K562 (cell line): ENCODE data around the gene HDLBP. TPM values are rescaled to one million over a fixed set of nuclear protein-coding genes. Genes with fewer than 3 reads are reported as not detected.

ENCODE experiments used
- CEBPB ChIP-seq: fragments of 450-650 bp; IDR thresholded peaks from 2 replicates; pipeline ENCODE4 v1.6.1; 2016; ENCODE audit warnings: missing genetic modification characterization, missing compliant biosample characterization
- CEBPG ChIP-seq, 3 experiments: fragments of 200-800 bp in 1 of 3; sonication (Bioruptor generic) in 1 of 3; sonication (generic) in 1 of 3; formaldehyde crosslinking in 1 of 3; IDR thresholded peaks in 2 of 3; conservative IDR thresholded peaks in 1 of 3; 2 replicates each; pipeline versions ENCODE4 v1.6.1 to v1.8.0; 2016 to 2022; ENCODE audit warnings: missing compliant biosample characterization in 2 of 3, missing genetic modification characterization in 2 of 3, mild to moderate bottlenecking in 1 of 3, missing genetic modification reagents in 1 of 3
- ETV1 ChIP-seq: fragments of 450-650 bp; conservative IDR thresholded peaks from 2 replicates; pipeline ENCODE4 v1.6.1; 2016; ENCODE audit warnings: missing genetic modification characterization, control low read depth, low read depth, missing compliant biosample characterization
- HEY1 ChIP-seq: fragments of 250-450 bp; sonication (Bioruptor Pico); IDR thresholded peaks from 2 replicates; pipeline ENCODE4 v1.5.0; 2020; ENCODE audit warnings: mild to moderate bottlenecking, moderate library complexity, borderline replicate concordance
- HMGN3 ChIP-seq: IDR thresholded peaks from 2 replicates; pipeline ENCODE4 v1.6.1; 2011; ENCODE audit warnings: borderline replicate concordance, low read depth, mild to moderate bottlenecking, mixed read lengths, low read length; ENCODE audit not compliant: insufficient read length; ENCODE audit errors: extremely low read depth
- HNRNPLL ChIP-seq: fragments of 200-400 bp; formaldehyde crosslinking; IDR thresholded peaks from 2 replicates; pipeline ENCODE4 v1.6.1; 2017; ENCODE audit warnings: low read length, low read depth, mild to moderate bottlenecking; ENCODE audit not compliant: poor library complexity, severe bottlenecking
- IFI16 ChIP-seq: fragments of 250-450 bp; sonication (Bioruptor Pico); IDR thresholded peaks from 2 replicates; pipeline ENCODE4 v2.1.2; 2022; ENCODE audit warnings: mild to moderate bottlenecking, inconsistent platforms
- MTA2 ChIP-seq: fragments of 450-650 bp; IDR thresholded peaks from 2 replicates; pipeline ENCODE4 v1.6.1; 2016; ENCODE audit warnings: low read depth
- NR2F6 ChIP-seq: fragments of 450-650 bp; formaldehyde crosslinking; IDR thresholded peaks from 2 replicates; pipeline ENCODE4 v1.4.0; 2020; ENCODE audit warnings: mild to moderate bottlenecking
- PHB ChIP-seq: fragments of 250-450 bp; sonication (Bioruptor Pico); IDR thresholded peaks from 2 replicates; pipeline ENCODE4 v1.5.0; 2021
- RBFOX2 ChIP-seq: fragments of 200-400 bp; formaldehyde crosslinking; IDR thresholded peaks from 2 replicates; pipeline ENCODE4 v1.6.1; 2017; ENCODE audit warnings: low read depth, mild to moderate bottlenecking, low read length, moderate library complexity
- SMARCA4 ChIP-seq: fragments of 450-650 bp; IDR thresholded peaks from 2 replicates; pipeline ENCODE4 v1.6.1; 2016
- SMARCE1 ChIP-seq: fragments of 450-650 bp; IDR thresholded peaks from 2 replicates; pipeline ENCODE4 v1.7.1; 2016; ENCODE audit warnings: mild to moderate bottlenecking
- TAL1 ChIP-seq: fragments of 450-650 bp; IDR thresholded peaks from 2 replicates; pipeline ENCODE4 v1.6.1; 2016; ENCODE audit warnings: mild to moderate bottlenecking
- TEAD1 ChIP-seq, 2 experiments: fragments of 450-650 bp in 1 of 2; sonication (generic) in 1 of 2; formaldehyde crosslinking; IDR thresholded peaks; 2 replicates each; pipeline versions ENCODE4 v1.4.0 to v1.8.0; 2020 to 2022; ENCODE audit warnings: mild to moderate bottlenecking in 2 of 2, missing genetic modification reagents in 1 of 2
- ZFPM2 ChIP-seq: fragments of 250-450 bp; sonication (Bioruptor Pico); IDR thresholded peaks from 2 replicates; pipeline ENCODE4 v1.5.1; 2022; ENCODE audit warnings: mild to moderate bottlenecking
- ZNF24 ChIP-seq: fragments of 450-650 bp; IDR thresholded peaks from 2 replicates; pipeline ENCODE4 v1.6.1; 2016
- ZNF436 ChIP-seq: fragments of 250-450, 450-650 bp; sonication (Bioruptor Pico); formaldehyde crosslinking; IDR thresholded peaks from 2 replicates; pipeline ENCODE4 v1.7.0; 2020; ENCODE audit warnings: mild to moderate bottlenecking
- polyA plus RNA-seq, 8 experiments: library from polyadenylated mRNA; depleted of rRNA in 4 of 8; stranded (reverse) in 5 of 8; unstranded in 3 of 8; fragments of >200 nt; fragmentation: Nextera tagmentation in 2 of 8; fragmentation: Illumina TruSeq in 1 of 8; extraction: Ambion mirVana in 2 of 8; extraction: Trizol in 1 of 8; gene quantifications; 2 replicates each; pipeline versions ENCODE4 v1.2.1 to v1.2.3, GENCODE V29; 2011 to 2014; ENCODE audit warnings: inconsistent platforms in 1 of 8, missing spikeins in 1 of 8
- total RNA-seq, 7 experiments: library from RNA; depleted of rRNA in 6 of 7; stranded (reverse); fragments of >200 nt in 6 of 7; fragmentation: Illumina TruSeq in 2 of 7; extraction: Trizol in 2 of 7; gene quantifications; 2 replicates each; pipeline versions ENCODE4 v1.2.1 to v1.2.3, GENCODE V29; 2011 to 2021; ENCODE audit warnings: low replicate concordance in 1 of 7
- TF ChIP-seq, protein P1 (sequence below): fragments of 250-450 bp; sonication (Bioruptor Pico); IDR thresholded peaks from 2 replicates; pipeline ENCODE4 v1.4.0; 2020; ENCODE audit warnings: mild to moderate bottlenecking, moderate library complexity
- TF ChIP-seq, protein P2 (sequence below): sonication (generic); formaldehyde crosslinking; IDR thresholded peaks from 2 replicates; pipeline ENCODE4 v1.8.0; 2022; ENCODE audit warnings: missing genetic modification reagents, mild to moderate bottlenecking, borderline replicate concordance
- TF ChIP-seq, protein P3 (sequence below): IDR thresholded peaks from 2 replicates; pipeline ENCODE4 v1.6.1; 2011; ENCODE audit not compliant: insufficient read length; ENCODE audit errors: extremely low read depth

The HDLBP gene
- total and polyA plus RNA-seq, 9 of the 15 experiments (the other 6 are each of a cell fraction or from before 2014, with no cell fraction given) = 24.4 to 378 (median 146) TPM

DNA sequence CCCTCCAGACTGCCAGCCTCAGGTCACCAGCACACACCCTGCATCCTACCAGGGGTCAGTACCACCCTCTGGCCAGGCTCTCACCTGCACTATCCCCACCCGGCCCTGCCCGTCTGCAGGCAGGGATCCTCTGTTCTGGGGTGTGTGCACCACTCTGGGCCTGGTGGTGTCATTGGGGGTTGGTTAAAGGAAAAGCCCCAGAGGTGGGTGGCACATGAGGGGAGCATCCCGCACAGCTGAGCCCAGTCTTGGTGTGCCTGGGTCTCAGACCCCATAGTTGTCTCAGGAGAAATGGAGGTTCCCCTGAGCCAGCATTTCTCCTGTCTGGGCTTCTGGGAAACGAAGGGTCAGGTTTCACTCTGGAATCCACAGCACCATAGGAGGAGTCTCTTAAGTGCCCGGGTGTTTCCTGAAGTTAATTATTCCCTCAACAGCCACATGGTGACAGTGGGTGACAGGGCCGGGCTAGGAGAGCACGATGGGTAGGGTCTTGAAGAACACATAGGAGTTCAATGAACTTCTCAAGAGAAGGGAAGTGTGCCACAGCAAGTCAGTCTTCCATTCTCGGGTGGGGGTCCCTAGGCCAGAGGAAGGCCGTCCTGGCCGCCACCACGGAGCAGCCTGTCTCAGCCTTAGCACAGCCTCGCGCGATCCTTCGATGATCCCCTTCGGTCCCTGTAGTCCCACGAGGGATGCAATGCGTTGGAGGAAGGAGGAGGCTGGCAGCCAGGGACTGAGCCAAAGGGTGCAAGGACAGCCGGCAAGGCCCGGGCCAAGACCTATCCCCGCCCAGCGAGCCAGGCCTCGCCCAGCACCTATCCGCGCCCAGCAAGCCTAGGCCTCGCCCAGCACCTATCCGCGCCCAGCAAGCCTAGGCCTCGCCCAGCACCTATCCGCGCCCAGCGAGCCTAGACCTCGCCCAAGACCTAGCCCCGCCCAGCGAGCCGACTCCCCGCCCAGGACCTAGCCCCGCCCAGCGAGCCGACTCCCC is 39.5 kb upstream of the HDLBP start (continued):
- TF ChIP-seq, protein P1, sequence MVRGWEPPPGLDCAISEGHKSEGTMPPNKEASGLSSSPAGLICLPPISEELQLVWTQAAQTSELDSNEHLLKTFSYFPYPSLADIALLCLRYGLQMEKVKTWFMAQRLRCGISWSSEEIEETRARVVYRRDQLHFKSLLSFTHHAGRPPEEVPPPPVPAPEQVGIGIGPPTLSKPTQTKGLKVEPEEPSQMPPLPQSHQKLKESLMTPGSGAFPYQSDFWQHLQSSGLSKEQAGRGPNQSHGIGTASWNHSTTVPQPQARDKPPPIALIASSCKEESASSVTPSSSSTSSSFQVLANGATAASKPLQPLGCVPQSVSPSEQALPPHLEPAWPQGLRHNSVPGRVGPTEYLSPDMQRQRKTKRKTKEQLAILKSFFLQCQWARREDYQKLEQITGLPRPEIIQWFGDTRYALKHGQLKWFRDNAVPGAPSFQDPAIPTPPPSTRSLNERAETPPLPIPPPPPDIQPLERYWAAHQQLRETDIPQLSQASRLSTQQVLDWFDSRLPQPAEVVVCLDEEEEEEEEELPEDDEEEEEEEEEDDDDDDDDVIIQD (CRISPR knock-in tag) = no peak
- TF ChIP-seq HNRNPLL (no peak), ETV1 (tag) (no peak), MTA2 (no peak), PHB (CRISPR knock-in tag) (no peak), SMARCE1 (no peak), CEBPG (CRISPR knock-in tag; IDR thresholded peaks at IDR 0.05) (no peak), CEBPG (tag; conservative IDR thresholded peaks at IDR 0.05 in 1 of 2, IDR thresholded peaks at IDR 0.05 in 1 of 2) (no peak), NR2F6 (CRISPR knock-in tag) (no peak), ZNF24 (no peak), TAL1 (no peak), ZFPM2 (CRISPR knock-in tag) (no peak), RBFOX2 (no peak; the same call in 1 of the 2 replicates), TEAD1 (CRISPR knock-in tag; IDR thresholded peaks at IDR 0.05) (0 out of 4 replicates have a peak, but pooled peaks of 1 of the 2 experiments have one; percentile 29), SMARCA4 (no peak), ZNF436 (CRISPR knock-in tag) (no peak), HEY1 (no peak), HMGN3 (peak; percentile 53), IFI16 (CRISPR knock-in tag) (no peak), CEBPB (tag) (no peak)
- TF ChIP-seq, protein P2, sequence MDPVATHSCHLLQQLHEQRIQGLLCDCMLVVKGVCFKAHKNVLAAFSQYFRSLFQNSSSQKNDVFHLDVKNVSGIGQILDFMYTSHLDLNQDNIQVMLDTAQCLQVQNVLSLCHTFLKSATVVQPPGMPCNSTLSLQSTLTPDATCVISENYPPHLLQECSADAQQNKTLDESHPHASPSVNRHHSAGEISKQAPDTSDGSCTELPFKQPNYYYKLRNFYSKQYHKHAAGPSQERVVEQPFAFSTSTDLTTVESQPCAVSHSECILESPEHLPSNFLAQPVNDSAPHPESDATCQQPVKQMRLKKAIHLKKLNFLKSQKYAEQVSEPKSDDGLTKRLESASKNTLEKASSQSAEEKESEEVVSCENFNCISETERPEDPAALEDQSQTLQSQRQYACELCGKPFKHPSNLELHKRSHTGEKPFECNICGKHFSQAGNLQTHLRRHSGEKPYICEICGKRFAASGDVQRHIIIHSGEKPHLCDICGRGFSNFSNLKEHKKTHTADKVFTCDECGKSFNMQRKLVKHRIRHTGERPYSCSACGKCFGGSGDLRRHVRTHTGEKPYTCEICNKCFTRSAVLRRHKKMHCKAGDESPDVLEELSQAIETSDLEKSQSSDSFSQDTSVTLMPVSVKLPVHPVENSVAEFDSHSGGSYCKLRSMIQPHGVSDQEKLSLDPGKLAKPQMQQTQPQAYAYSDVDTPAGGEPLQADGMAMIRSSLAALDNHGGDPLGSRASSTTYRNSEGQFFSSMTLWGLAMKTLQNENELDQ (CRISPR knock-in tag) = no peak
- TF ChIP-seq, protein P3, sequence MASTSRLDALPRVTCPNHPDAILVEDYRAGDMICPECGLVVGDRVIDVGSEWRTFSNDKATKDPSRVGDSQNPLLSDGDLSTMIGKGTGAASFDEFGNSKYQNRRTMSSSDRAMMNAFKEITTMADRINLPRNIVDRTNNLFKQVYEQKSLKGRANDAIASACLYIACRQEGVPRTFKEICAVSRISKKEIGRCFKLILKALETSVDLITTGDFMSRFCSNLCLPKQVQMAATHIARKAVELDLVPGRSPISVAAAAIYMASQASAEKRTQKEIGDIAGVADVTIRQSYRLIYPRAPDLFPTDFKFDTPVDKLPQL = no peak
